HepG2 (cell line): ENCODE data around the gene NDUFB7. TPM values are rescaled to one million over a fixed set of nuclear protein-coding genes. Genes with fewer than 3 reads are reported as not detected.

ENCODE experiments used
- CREBL2 ChIP-seq: sonication (generic); formaldehyde crosslinking; IDR thresholded peaks from 2 replicates; pipeline ENCODE4 v1.8.1; 2023; ENCODE audit warnings: missing genetic modification reagents, mild to moderate bottlenecking, borderline replicate concordance
- MIER2 ChIP-seq: IDR thresholded peaks from 2 replicates; pipeline ENCODE4 v1.6.1; 2016; ENCODE audit warnings: missing biosample characterization, missing genetic modification reagents
- NFYB ChIP-seq: sonication (generic); formaldehyde crosslinking; IDR thresholded peaks from 2 replicates; pipeline ENCODE4 v1.4.0; 2020; ENCODE audit warnings: missing genetic modification reagents
- RBAK ChIP-seq: sonication (generic); formaldehyde crosslinking; IDR thresholded peaks from 2 replicates; pipeline ENCODE4 v1.5.1; 2020; ENCODE audit warnings: mild to moderate bottlenecking, missing genetic modification reagents
- SIN3B ChIP-seq: fragments of 150-350 bp; IDR thresholded peaks from 2 replicates; pipeline ENCODE4 v1.6.1; 2014; ENCODE audit warnings: low read length
- SNAPC2 ChIP-seq: sonication (generic); formaldehyde crosslinking; IDR thresholded peaks from 2 replicates; pipeline ENCODE4 v1.8.1; 2022; ENCODE audit warnings: mild to moderate bottlenecking, missing genetic modification reagents
- TOE1 ChIP-seq: sonication (generic); formaldehyde crosslinking; IDR thresholded peaks from 2 replicates; pipeline ENCODE4 v1.4.0; 2020; ENCODE audit warnings: mild to moderate bottlenecking, missing genetic modification reagents
- ZBED4 ChIP-seq: sonication (generic); formaldehyde crosslinking; IDR thresholded peaks from 2 replicates; pipeline ENCODE4 v1.4.0; 2020; ENCODE audit warnings: missing genetic modification reagents, borderline replicate concordance
- ZBTB40 ChIP-seq, 2 experiments: fragments of 450-650 bp in 1 of 2; sonication (generic) in 1 of 2; formaldehyde crosslinking in 1 of 2; IDR thresholded peaks; 2 replicates each; pipeline versions ENCODE4 v1.6.1 to v1.8.0; 2016 to 2022; ENCODE audit warnings: antibody characterized with exemption in 1 of 2, mild to moderate bottlenecking in 1 of 2, missing genetic modification reagents in 1 of 2
- ZNF207 ChIP-seq: fragments of 450-650 bp; IDR thresholded peaks from 2 replicates; pipeline ENCODE4 v1.6.1; 2016; ENCODE audit warnings: antibody characterized with exemption, borderline replicate concordance
- ZNF296 ChIP-seq: sonication (generic); formaldehyde crosslinking; conservative IDR thresholded peaks from 2 replicates; pipeline ENCODE4 v1.5.0; 2020; ENCODE audit warnings: mild to moderate bottlenecking, missing genetic modification reagents
- ZNF441 ChIP-seq: sonication (generic); formaldehyde crosslinking; IDR thresholded peaks from 2 replicates; pipeline ENCODE4 v1.7.0; 2021; ENCODE audit warnings: missing genetic modification reagents, borderline replicate concordance
- ZNF501 ChIP-seq: sonication (generic); formaldehyde crosslinking; IDR thresholded peaks from 2 replicates; pipeline ENCODE4 v1.5.1; 2020; ENCODE audit warnings: mild to moderate bottlenecking, moderate library complexity, missing genetic modification reagents
- ZNF672 ChIP-seq: sonication (generic); formaldehyde crosslinking; IDR thresholded peaks from 2 replicates; pipeline ENCODE4 v1.8.1; 2022; ENCODE audit warnings: missing genetic modification reagents
- ZNF720 ChIP-seq: sonication (generic); formaldehyde crosslinking; IDR thresholded peaks from 2 replicates; pipeline ENCODE4 v1.4.0; 2020; ENCODE audit warnings: missing genetic modification reagents
- ZSCAN22 ChIP-seq: sonication (generic); formaldehyde crosslinking; IDR thresholded peaks from 2 replicates; pipeline ENCODE4 v1.4.0; 2020; ENCODE audit warnings: mild to moderate bottlenecking, missing genetic modification reagents
- polyA plus RNA-seq, 8 experiments: library from polyadenylated mRNA; depleted of rRNA in 3 of 8; stranded (reverse) in 7 of 8; unstranded in 1 of 8; fragments of >200 nt; fragmentation: Illumina TruSeq in 4 of 8; extraction: Trizol in 4 of 8; gene quantifications; 2 replicates each; pipeline versions ENCODE4 v1.2.1 to v1.2.3, GENCODE V29; 2011 to 2016; ENCODE audit warnings: low read depth in 4 of 8, missing spikeins in 1 of 8, mixed read lengths in 1 of 8; ENCODE audit not compliant: insufficient read depth in 1 of 8
- total RNA-seq, 5 experiments: library from RNA; depleted of rRNA; stranded (reverse); fragments of >200 nt; fragmentation: Illumina TruSeq; extraction: Trizol; gene quantifications; 2 replicates each; pipeline ENCODE4 v1.2.3, GENCODE V29; 2016; ENCODE audit warnings: low read depth in 1 of 5

Gene NDUFB7
- total and polyA plus RNA-seq, 2 of the 13 experiments (the other 11 are each of a cell fraction or from before 2014, with no cell fraction given) = 156 to 198 TPM

- 0 out of 2 replicates have a peak, but pooled peaks have one; percentile 55 for TF ChIP-seq ZNF441
- no peak for TF ChIP-seq SIN3B
- no peak for TF ChIP-seq ZBTB40 (IDR thresholded peaks at IDR 0.05)
- TF ChIP-seq ZBTB40 (CRISPR knock-in tag; IDR thresholded peaks at IDR 0.05) = no peak
- TF ChIP-seq NFYB (CRISPR knock-in tag) = peak; percentile 94
- TF ChIP-seq SNAPC2 = no peak
- 0 out of 2 replicates have a peak, but pooled peaks have one; percentile 36 for TF ChIP-seq ZNF672 (CRISPR knock-in tag)
- TF ChIP-seq TOE1 (CRISPR knock-in tag) = peak; percentile 42; the same call in 1 of the 2 replicates
- peak; percentile 18; the same call in 1 of the 2 replicates for TF ChIP-seq ZBED4 (CRISPR knock-in tag)
- no peak for TF ChIP-seq RBAK (CRISPR knock-in tag)
- TF ChIP-seq ZNF501 (CRISPR knock-in tag) = peak; percentile 98
- no peak for TF ChIP-seq ZNF207
- no peak for TF ChIP-seq ZSCAN22 (CRISPR knock-in tag)
- no peak for TF ChIP-seq ZNF296 (CRISPR knock-in tag)
- peak; percentile 32; the same call in 1 of the 2 replicates for TF ChIP-seq MIER2 (CRISPR knock-in tag)
- no peak; the same call in 1 of the 2 replicates for TF ChIP-seq CREBL2 (CRISPR knock-in tag)
- TF ChIP-seq ZNF720 (CRISPR knock-in tag) = no peak
Measured at GRCh38 chr19:14529254-14530004, 42.4 kb downstream of the NDUFB7 start, which contains the start of gene TECR (continued).
